Measurements from ENCODE around the gene FREM2.

DNA sequence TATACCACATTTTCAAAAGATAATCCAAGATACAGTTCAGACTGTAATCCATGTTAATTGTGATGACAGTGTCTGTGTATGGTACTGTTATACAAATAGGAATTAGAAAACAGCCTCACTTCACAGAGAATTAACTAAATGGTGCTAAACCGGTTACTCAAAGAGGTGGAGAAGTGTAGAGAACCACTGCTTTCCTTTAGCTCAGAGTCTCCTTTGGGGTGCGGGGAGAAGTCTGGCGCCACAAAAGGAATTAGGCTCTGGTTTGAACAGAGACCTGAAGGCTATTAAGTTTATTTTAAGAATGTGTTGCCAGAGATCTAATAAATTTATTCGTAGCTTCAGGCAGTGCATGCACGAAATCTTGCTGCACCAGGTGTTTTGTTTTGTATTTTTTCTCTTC, 65.8 kb downstream of the FREM2 start:
- TF ChIP-seq, protein P1, sequence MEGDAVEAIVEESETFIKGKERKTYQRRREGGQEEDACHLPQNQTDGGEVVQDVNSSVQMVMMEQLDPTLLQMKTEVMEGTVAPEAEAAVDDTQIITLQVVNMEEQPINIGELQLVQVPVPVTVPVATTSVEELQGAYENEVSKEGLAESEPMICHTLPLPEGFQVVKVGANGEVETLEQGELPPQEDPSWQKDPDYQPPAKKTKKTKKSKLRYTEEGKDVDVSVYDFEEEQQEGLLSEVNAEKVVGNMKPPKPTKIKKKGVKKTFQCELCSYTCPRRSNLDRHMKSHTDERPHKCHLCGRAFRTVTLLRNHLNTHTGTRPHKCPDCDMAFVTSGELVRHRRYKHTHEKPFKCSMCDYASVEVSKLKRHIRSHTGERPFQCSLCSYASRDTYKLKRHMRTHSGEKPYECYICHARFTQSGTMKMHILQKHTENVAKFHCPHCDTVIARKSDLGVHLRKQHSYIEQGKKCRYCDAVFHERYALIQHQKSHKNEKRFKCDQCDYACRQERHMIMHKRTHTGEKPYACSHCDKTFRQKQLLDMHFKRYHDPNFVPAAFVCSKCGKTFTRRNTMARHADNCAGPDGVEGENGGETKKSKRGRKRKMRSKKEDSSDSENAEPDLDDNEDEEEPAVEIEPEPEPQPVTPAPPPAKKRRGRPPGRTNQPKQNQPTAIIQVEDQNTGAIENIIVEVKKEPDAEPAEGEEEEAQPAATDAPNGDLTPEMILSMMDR (conservative IDR thresholded peaks at IDR 0.05; ENCODE audit: low read depth, low read length), result no peak
- TF ChIP-seq EZH2 (IDR thresholded peaks at IDR 0.05; ENCODE audit: borderline replicate concordance, low read depth, low read length, poor library complexity, severe bottlenecking), result no peak
